ENCODE measurements around the gene PRAMEF5. TPM values are rescaled to one million over a fixed set of nuclear protein-coding genes. Genes with fewer than 3 reads are reported as not detected.
A peak's percentile ranks its signal among the peaks of the same experiment; 100 is the strongest.
"Not testable (repeated sequence)": the region's sequence is repeated elsewhere in the genome, so short reads cannot be mapped to it uniquely, and the experiment has no call there.

PRAMEF5 gene
- not detected for total RNA-seq

DNA sequence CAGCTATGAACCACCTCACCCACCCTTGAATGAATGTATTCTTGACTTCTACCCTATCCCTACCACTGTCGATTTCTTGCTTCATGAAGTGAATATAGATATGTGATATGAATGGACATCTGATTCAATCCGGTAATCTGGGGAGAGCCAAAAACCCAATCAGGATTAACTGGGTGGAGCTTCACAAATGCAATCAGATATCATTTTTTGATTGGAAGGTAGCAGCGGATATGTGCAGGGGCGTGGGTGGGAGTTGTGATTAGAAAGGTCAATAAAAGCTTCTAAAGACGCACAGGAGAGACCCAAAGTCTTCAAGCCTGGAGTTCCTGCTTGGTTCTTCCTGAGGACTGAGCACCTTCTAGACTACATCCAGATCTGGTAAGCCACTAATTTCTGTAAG is at the start of gene PRAMEF5:
PRAMEF5 (plus strand) TSS at position 301 of the 400 bp plus-strand sequence. CDS start 5,071 bp downstream, outside the sequence.
- POLR2A ChIA-PET; H3K27ac Mint-ChIP-seq; DNase-seq; H3K4me1 Mint-ChIP-seq; H3K9me3 Mint-ChIP-seq (ENCODE audit: low read depth); H3K4me3 Mint-ChIP-seq; H3K27me3 Mint-ChIP-seq; intact Hi-C loops (cut with DNase I, micrococcal nuclease); CTCF ChIA-PET; ATAC-seq; H3K36me3 Mint-ChIP-seq (ENCODE audit: low read depth): not testable (repeated sequence)

DNA sequence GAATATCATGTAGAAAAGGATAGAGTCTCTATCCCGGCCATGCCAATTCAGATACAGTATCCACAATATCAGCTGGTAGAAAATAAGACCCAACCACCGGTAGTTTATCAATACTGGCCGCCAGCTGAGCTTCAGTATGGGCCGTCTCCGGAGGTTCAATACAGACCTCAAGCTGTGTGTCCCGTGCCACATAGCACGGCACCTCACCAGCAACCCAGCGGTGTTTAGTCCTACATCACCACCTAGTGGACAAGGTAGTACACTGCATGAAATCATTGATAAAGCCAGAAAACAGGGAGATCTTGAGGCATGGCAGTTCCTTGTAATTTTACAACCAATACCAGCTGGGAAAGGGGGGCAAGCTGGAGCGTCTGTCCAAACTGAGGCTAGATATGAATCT is 45.3 kb upstream of the PRAMEF5 start:
- intact Hi-C loops (cut with DNase I, micrococcal nuclease); DNase-seq; H3K36me3 Mint-ChIP-seq (ENCODE audit: low read depth); ATAC-seq; H3K27ac Mint-ChIP-seq; H3K9me3 Mint-ChIP-seq (ENCODE audit: low read depth); H3K27me3 Mint-ChIP-seq; CTCF ChIA-PET; H3K4me1 Mint-ChIP-seq; POLR2A ChIA-PET; H3K4me3 Mint-ChIP-seq: not testable (repeated sequence)

DNA sequence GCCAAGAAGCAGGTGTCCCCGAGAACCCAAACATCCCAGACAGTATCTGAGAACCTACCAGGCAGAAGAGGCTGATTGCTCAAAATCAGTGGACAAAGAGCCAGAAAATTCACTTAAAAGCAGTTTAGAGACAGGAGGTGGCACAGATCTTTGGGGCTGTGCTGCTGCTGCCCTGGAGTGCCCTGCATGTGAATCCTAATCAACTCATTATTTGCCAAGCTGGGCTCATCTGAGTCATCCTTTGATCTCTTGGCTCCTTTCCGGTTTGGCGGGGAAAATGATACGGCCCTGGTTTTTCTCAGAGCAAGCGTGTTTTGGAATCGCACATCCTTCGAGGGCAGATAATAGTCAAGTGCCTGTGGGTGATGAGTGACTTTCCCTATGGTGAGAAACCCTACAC is 37.4 kb upstream of the PRAMEF5 start:
- H3K9me3 Mint-ChIP-seq (ENCODE audit: low read depth); intact Hi-C loops (cut with DNase I, micrococcal nuclease); POLR2A ChIA-PET; H3K27me3 Mint-ChIP-seq; H3K4me1 Mint-ChIP-seq; H3K36me3 Mint-ChIP-seq (ENCODE audit: low read depth); H3K27ac Mint-ChIP-seq; DNase-seq; ATAC-seq; CTCF ChIA-PET; H3K4me3 Mint-ChIP-seq: not testable (repeated sequence)

DNA sequence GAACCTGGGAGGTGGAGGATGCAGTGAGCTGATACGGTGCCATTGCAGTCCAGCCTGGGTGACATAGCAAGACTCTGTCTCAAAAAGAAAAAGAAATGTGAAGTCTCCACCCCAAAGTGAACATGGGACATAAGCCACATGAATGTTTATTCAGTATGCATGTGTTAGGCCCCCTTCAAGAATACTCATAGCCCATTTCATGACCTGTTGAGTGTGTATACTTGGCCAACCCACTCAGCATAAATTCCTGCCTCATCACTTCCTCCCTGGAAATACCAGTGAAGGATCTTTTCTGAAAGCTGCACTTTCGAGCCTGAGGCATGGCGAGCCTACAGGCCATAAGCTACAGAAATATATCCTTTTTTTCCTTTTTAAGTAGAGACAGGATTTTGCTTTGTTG is 34.8 kb upstream of the PRAMEF5 start:
- intact Hi-C loops (cut with DNase I, micrococcal nuclease); CTCF ChIA-PET; H3K4me1 Mint-ChIP-seq; H3K27me3 Mint-ChIP-seq; DNase-seq; POLR2A ChIA-PET; H3K4me3 Mint-ChIP-seq; ATAC-seq; H3K9me3 Mint-ChIP-seq (ENCODE audit: low read depth); H3K36me3 Mint-ChIP-seq (ENCODE audit: low read depth); H3K27ac Mint-ChIP-seq: not testable (repeated sequence)

DNA sequence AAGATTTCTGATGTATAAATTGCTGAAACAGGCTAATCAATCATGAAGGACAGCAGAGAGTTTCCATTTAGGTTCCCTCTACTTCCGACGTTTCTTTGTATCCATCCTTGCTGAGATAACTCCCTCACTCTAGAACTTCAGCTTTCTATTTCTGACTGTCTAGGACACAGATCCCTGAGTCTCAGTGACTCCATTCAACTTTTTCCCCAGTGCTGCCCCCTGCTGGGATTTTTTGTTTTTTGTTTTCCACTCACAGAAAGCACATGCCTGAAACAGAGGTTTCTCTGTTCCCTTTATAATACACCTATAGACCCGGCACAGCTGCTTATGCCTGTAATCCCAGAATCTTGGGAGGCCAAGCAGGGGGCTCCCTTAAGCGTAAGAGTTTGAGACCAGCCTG is 31.2 kb upstream of the PRAMEF5 start:
- H3K4me1 Mint-ChIP-seq; H3K27me3 Mint-ChIP-seq; intact Hi-C loops (cut with DNase I, micrococcal nuclease); CTCF ChIA-PET; H3K4me3 Mint-ChIP-seq; POLR2A ChIA-PET; H3K36me3 Mint-ChIP-seq (ENCODE audit: low read depth); DNase-seq; ATAC-seq; H3K9me3 Mint-ChIP-seq (ENCODE audit: low read depth); H3K27ac Mint-ChIP-seq: not testable (repeated sequence)

DNA sequence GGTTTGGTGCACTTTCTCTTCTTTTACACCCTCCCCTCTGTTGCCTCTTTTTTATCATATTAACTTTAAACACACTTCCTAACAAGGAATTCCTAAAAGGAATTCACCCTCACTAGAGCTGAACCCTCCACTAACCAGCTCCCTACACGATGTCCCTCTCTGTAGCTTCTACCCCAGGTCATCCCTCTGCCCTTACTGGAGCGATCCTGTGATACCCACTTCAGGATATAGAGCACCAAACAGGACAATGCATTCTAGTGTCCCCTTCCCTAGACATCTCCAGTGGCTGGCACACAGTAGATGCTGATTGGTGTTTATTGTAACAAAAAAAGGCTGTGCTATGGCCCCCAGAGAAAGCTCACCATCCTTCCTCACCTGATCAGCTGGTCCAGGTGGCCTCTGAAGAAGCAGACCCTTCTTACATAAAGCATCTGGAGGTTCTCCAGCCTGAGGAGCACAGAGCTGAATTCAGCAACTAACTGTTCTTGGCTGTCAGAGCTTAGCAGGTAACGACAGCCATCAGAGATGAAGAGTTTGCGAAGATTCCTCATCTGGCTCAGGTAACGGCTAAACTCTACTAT is 29.4 kb upstream of the PRAMEF5 start:
- intact Hi-C loops (cut with DNase I, micrococcal nuclease), result no loop called here
- CTCF ChIA-PET, result interaction anchor here (1.4 kb wide), 1 partner anchor 146 kb away, joined by 6 read pairs; no protein-coding TSS in a partner anchor
- no peak for DNase-seq
- no peak for ATAC-seq
- Mint-ChIP-seq H3K4me1 (no peaks in the 10 kb centered on the region), H3K27me3 (peaks cover 3% of the 10 kb centered on the region), H3K9me3 (ENCODE audit: low read depth) (no peaks in the 10 kb centered on the region), H3K4me3 (no peak overlapping the region), H3K36me3 (ENCODE audit: low read depth) (no peaks in the 10 kb centered on the region), H3K27ac (no peak overlapping the region)
- POLR2A ChIA-PET, result no interaction called here

DNA sequence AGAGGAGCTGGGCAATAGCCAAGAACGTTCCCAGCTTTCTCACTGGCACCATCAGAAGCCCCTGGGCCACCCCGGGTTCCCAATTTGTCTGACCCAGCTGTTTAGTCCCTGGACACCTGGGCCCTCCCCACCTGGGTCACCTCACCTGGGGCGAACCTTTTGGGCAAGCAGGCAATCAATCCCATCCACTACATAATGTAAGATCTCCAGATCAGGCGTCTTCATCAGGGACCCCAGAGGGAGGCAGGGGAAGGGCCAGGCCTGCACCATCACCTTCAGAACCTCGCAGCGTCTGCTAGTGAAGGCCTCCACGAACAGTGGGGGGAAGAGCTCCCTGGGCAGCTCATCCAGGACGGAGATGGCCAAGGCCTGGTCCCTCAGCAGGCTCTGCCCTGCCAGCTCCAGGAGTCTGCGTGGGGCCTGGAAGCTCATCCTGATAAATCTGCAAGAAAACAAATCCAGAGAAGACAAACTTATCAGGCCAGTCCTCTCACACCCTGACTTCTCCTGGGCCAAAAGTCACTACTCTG is 28.3 kb upstream of the PRAMEF5 start, which contains the start of gene PRAMEF18:
PRAMEF18 (minus strand) TSS at position 480 of the 530 bp plus-strand sequence; CDS start at position 432, 48 bp downstream.
- DNase-seq; ATAC-seq; H3K36me3 Mint-ChIP-seq (ENCODE audit: low read depth); H3K9me3 Mint-ChIP-seq (ENCODE audit: low read depth); H3K4me3 Mint-ChIP-seq; intact Hi-C loops (cut with DNase I, micrococcal nuclease); POLR2A ChIA-PET; H3K27me3 Mint-ChIP-seq; H3K4me1 Mint-ChIP-seq; CTCF ChIA-PET; H3K27ac Mint-ChIP-seq: not testable (repeated sequence)

DNA sequence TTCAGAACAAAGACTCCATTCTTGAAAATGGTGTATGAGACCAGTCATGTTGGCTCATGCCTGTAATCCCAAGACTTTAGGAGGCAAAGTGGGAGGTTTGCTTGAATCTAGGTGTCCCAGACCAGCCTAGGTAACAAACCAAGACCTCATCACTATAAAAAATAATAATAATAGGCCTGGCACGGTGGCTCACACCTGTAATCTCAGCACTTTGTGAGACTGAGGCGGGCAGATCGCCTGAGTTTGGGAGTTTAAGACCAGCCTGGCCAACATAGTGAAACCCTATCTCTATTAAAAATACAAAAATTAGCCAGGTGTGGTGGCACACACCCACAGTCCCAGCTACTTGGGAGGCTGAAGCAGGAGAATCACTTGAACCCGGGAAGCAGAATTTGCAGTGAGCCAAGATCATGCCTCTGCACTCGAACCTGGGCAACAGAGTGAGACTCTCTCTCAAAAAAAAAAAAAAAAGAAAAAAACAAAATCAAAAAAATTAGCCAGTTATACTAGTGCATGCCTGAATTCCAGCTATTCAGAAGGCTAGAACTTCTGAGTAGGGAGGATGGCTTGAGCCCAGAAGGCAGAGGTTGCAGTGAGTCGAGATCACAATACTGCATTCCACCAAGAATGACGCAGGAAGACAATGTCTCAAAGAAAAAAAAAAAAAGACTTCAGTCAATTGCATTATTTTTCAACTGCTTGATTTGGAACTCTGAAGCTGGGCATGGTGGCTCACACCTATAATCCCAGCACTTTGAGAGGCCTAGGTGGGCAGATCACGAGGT is 26.5 kb upstream of the PRAMEF5 start:
- H3K4me3 Mint-ChIP-seq; H3K27ac Mint-ChIP-seq; H3K9me3 Mint-ChIP-seq (ENCODE audit: low read depth); H3K27me3 Mint-ChIP-seq; H3K4me1 Mint-ChIP-seq; POLR2A ChIA-PET; ATAC-seq; intact Hi-C loops (cut with DNase I, micrococcal nuclease); DNase-seq; H3K36me3 Mint-ChIP-seq (ENCODE audit: low read depth): not testable (repeated sequence)
- CTCF ChIA-PET, result interaction anchor here (0.6 to 0.7 kb wide), 2 partner anchors 106 to 451 kb away, joined by 3 read pairs; no protein-coding TSS in a partner anchor

DNA sequence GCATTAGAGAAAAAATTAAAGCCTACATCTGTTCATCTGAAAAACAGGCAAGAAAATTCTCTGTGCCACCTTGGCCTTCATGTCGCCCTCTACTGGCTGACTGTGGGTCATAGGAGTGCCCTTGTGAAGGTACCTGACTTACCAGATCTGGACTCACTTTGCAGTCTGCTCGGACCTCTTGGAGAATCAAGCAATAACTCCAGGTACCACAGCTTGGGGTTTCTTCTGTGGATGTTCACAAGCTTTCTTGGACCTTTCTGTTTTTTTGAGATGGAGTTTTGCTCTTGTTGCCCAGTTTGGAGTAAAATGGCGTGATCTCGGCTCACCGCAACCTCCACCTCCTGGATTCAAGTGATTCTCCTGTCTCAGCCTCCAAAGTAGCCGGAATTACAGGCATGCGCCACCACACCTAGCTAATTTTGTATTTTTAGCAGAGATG is 25.6 kb upstream of the PRAMEF5 start:
- H3K9me3 Mint-ChIP-seq (ENCODE audit: low read depth), result no peaks in the 10 kb centered on the region
- ATAC-seq (peak; percentile 36), DNase-seq (peak; percentile 69)
- no peak overlapping the region for H3K4me3 Mint-ChIP-seq
- no peaks in the 10 kb centered on the region for H3K4me1 Mint-ChIP-seq
- H3K36me3 Mint-ChIP-seq (ENCODE audit: low read depth), result no peaks in the 10 kb centered on the region
- no peak overlapping the region for H3K27ac Mint-ChIP-seq
- CTCF ChIA-PET, result interaction anchor here (0.7 kb wide), 1 partner anchor 1461 kb away, joined by 3 read pairs; no protein-coding TSS in a partner anchor
- H3K27me3 Mint-ChIP-seq, result peaks cover 3% of the 10 kb centered on the region
- intact Hi-C loops (cut with DNase I, micrococcal nuclease), result no loop called here
- POLR2A ChIA-PET, result no interaction called here

DNA sequence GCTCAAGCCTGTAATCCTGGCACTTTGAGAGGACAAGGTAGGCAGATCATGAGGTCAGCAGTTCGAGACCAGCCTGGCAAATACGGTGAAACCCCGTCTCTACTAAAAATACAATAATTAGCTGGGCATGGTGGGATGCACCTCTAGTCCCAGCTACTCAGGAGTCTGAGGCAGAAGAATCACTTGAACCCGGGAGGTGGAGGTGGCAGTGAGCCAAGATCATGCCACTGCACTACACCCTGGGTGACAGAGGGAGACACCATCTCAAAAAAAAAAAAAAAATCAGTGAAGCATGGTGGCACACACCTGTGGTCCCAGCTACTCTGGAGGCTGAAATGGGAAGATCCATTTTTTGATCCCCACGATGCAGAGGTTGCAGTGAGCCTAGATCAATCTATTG is 23.9 kb upstream of the PRAMEF5 start:
- H3K4me3 Mint-ChIP-seq, result not testable (repeated sequence)

DNA sequence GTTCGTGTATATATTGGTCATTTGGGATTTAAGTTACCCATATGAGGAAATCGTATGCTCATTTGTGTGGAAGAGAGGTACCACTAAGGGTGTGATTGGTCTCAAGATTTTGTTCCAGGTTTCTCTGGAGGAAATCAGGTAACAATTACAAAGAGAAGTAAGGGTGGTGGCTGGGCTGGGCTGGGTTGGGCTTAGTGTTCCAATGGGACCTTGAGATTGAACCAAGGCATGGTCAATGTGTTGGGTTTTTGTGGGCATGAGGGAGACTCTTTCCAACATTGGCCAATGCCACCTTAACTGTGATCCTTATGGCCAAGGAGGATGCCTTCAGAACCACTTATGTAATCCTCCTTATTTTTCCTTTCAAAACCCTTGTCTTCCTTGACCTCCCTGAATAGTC is 23.4 kb upstream of the PRAMEF5 start:
- H3K27me3 Mint-ChIP-seq, H3K27ac Mint-ChIP-seq: not testable (repeated sequence)

More for the DNA sequence above, 23.9 kb upstream of the PRAMEF5 start:
- intact Hi-C loops (cut with DNase I, micrococcal nuclease), result loop anchor here in 1 of 2 experiments (10.0 kb wide), 1 partner anchor 145 kb away; the partner anchor contains the start of gene PRAMEF19
- H3K9me3 Mint-ChIP-seq (ENCODE audit: low read depth); POLR2A ChIA-PET; DNase-seq; H3K36me3 Mint-ChIP-seq (ENCODE audit: low read depth); ATAC-seq; H3K27me3 Mint-ChIP-seq; H3K4me1 Mint-ChIP-seq; H3K27ac Mint-ChIP-seq: not testable (repeated sequence)
- CTCF ChIA-PET, result interaction anchor here (0.8 kb wide), 1 partner anchor 590 kb away, joined by 3 read pairs; no protein-coding TSS in a partner anchor

More for the DNA sequence above, 23.4 kb upstream of the PRAMEF5 start:
- ATAC-seq; POLR2A ChIA-PET; DNase-seq; H3K9me3 Mint-ChIP-seq (ENCODE audit: low read depth); H3K4me3 Mint-ChIP-seq; H3K4me1 Mint-ChIP-seq; H3K36me3 Mint-ChIP-seq (ENCODE audit: low read depth): not testable (repeated sequence)
- CTCF ChIA-PET, result interaction anchor here (0.8 kb wide), 1 partner anchor 590 kb away, joined by 3 read pairs; no protein-coding TSS in a partner anchor
- intact Hi-C loops (cut with DNase I, micrococcal nuclease), result loop anchor here in 1 of 2 experiments (10.0 kb wide), 1 partner anchor 144 kb away; the partner anchor contains the start of gene PRAMEF19
